ENCODE measurements around the gene ACLY.
"Not testable (repeated sequence)": the region's sequence is repeated elsewhere in the genome, so short reads cannot be mapped to it uniquely, and the experiment has no call there.

ACLY gene

DNA sequence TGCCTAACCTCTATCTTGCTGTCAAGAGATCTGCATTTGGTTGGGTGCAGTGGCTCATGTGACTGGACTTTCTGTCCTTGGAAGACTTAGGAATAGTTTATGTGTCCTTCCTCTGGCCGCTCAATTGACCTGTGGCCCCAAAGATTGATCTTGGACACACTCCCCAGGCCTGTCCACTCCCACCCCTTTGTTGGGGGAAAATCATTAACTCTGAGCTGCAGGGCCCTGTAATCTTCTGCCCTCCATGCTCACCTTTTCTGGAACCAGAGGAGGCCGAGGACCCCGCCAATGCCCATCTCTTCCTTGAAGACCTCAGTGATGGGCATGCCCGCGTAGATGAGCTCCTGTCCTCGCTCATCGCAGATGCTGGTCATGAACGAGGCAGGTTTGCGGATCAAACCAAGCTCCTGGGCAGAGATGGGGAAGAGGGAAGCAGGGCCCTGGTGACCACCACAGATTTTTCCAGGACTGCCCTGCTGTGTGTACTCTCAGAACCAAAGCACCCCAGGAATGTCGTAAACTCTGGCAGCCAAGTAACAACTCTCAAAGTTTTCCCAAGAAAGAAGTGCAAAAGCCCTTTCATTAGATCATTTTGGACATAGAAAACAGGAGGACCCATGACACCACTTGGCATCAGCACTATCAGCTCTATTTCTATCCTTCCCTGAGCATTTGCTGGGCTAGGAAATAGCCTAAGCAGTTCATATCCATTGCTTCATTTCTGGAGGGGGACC, 45.0 kb downstream of the ACLY start:
- DNase-seq (ENCODE audit: low read depth, low spot score): no peak

- DNase-seq (ENCODE audit: low read depth, low spot score): no peak
Observed at GRCh38 chr17:41871789-41872188, 47.0 kb downstream of the ACLY start.

DNA sequence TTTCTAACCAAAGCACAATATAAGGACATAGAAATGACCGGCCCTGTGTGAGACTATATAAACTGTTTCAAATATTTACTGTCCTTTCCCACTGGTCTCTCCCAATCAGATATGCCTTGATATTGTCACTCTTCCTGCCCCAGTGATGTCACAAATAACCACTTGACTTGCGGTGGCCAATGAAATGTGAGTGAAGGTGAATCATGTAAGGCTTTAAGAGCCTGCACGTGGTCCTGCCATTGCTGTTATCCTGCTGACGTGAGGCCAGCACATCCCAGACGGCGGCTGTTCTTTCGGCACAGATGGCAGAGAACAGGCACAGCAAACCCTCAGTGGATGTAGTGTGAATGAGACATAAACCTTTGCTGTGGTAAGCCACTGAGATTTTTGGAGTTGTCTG, 48.1 kb downstream of the ACLY start:
- DNase-seq (ENCODE audit: low read depth, low spot score): no peak

DNA sequence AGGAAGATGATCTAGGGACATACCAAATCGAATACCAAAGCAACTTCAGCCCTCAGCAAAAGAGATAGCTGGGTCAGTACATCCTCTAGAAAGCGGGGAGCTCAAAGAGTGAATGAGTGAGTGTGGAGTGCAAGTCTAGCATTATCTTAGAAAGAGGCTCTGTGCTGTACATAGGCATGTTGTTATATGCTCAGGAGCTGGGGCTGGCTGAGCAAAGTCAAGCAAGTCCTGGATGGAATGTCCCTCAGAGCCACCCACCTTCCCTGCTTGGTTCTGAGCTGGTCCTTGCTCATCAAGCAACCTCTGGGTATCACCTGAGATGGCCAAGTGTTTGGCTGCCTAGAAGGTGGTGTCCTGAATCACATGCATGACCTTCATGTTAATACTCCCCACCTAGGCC, 48.7 kb downstream of the ACLY start:
- no peak for DNase-seq (ENCODE audit: low read depth, low spot score)

DNA sequence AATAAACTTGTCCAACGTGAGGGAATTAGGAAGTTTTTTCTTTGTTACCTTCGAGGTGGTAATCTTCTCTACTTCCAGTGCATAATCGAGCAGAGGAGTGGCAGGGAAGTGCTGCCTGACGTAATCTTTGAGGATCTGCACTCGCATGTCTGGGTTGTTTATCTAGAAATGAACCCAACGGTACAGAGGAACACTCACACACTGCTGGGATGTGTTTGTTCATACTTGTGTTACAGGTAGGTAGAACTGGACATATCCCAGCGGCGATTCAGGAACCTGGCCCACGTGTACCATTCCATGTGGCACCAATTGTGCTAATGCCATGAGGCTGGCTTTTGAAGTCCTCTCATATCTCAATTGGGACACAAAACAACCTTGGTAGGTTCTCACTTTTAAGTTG, 49.3 kb downstream of the ACLY start:
- no peak for DNase-seq (ENCODE audit: low read depth, low spot score)

- DNase-seq (ENCODE audit: low read depth, low spot score): no peak
Observed at GRCh38 chr17:41868568-41868967, 50.2 kb downstream of the ACLY start.

GRCh38 chr17:41865596-41865893, 53.2 kb downstream of the ACLY start:
- DNase-seq (ENCODE audit: low read depth, low spot score): no peak

- peak; percentile 68 for DNase-seq (ENCODE audit: low read depth, low spot score)
Observed at GRCh38 chr17:41864836-41865595, 53.7 kb downstream of the ACLY start, which contains the start of gene KLHL11. Gene KLHL11 (minus strand): TSS chr17:41865423. CDS start chr17:41865370, 53 bp downstream.

GRCh38 chr17:41864498-41864835, 54.3 kb downstream of the ACLY start:
- no peak for DNase-seq (ENCODE audit: low read depth, low spot score)

DNA sequence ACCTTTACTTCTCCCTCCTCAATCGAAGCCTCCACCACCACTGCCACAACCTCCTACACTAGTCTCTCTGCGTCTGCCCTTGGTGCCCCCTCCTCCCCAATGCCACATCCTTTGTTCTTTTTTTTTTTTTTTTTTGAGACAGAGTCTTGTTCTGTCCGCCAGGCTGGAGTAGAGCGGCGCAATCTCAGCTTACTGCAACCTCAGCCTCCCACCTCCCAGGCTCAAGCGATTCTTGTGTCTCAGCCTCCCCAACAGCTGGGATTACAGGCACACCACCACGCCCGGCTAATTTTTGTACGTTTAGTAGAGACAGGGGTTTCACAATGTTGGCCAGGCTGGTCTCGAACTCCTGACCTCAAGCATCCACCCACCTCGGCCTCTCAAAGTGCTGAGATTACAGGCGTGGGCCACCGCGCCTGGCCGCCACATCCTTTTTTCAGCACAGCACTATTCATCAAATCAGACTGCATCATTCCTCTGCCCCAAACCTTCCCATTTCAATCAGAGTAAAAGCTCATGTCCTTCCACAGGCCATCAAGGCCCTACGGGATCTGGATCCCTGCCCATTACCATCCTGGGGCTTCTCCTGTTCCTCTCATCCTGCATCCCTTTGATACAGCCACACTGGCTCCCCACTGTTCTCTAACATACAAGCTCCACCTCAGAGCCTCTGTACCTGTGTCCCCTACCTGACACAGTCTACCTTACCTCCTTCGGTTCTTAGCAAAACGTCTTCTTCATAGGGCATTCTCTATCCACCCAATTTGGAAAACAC, 55.5 kb downstream of the ACLY start:
- DNase-seq (ENCODE audit: low read depth, low spot score): no peak

- no peak for DNase-seq (ENCODE audit: low read depth, low spot score)
Observed at GRCh38 chr17:41860254-41860931, 58.4 kb downstream of the ACLY start.

- DNase-seq (ENCODE audit: low read depth, low spot score): not testable (repeated sequence)
Observed at GRCh38 chr17:41851382-41851781, 67.4 kb downstream of the ACLY start.

DNA sequence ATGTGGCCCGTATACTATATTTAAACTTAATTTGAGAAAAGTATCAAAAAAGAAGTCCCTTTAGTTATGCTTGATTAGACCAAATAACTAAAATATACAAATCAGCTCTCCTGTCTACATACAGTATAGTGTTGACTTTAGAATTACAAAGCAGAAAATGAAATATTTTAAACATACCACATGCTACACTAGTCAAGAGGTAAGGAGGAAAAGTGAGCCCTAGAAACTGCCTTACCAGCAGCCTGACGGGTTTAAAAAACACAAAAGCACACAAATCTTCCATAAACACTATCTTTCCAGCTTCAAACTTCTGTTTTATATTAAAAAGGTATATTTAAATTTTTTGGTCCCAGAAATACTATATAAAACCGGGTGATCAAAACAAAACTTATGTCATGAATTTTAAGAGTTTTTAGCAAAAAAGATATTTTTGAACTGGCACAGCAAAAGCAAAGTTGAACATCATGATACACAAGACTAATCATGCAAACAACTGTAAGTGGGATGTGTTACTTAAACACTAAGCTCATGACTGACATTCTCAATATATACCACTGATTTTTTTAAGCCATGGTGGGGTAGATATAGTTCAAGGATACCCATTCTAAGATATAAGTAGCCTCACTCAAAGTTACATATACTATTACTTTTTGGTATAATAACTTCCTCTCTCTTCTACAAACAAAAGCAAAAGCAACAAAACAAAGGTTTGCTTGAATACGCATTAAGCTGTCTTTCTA, 69.3 kb downstream of the ACLY start:
- no peak for DNase-seq (ENCODE audit: low read depth, low spot score)

DNA sequence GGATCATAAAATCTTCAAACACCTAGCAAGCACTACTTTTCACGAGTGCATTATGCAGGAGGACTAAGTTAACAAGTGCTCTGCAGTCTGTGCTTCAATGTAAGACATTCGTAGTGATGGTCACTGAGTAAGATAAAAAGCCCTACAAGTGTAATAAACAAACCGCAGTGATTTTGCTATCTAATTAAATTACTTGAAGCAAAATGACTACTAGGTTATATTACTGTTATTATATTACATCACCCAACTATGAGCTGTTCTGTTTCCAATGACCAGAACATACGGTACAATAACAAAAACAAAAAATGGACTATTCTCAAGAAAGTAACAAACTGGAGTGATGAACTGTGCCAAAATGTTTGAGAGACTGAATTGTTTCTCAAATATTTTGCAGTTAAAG, 70.0 kb downstream of the ACLY start:
- no peak for DNase-seq (ENCODE audit: low read depth, low spot score)

DNA sequence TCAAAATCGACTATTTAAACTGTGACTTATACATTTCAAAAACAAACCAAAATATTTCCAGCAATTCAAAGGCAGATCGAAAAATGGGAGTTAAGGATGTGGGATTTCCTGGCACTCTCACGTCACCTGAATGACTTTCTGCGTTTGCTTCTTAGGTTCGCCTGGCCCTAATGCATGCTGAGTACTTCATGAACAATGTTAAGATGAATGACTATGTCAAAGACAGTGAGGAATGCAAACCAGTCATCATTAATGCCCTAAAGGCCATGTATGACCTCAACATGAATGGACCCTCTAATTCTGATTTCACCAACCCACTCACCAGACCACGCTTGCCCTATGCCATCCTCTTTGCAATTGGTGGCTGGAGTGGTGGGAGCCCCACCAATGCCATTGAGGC, 73.8 kb downstream of the ACLY start:
- no peak for DNase-seq (ENCODE audit: low read depth, low spot score)

GRCh38 chr17:41840781-41841180, 78.0 kb downstream of the ACLY start:
- not testable (repeated sequence) for DNase-seq (ENCODE audit: low read depth, low spot score)

- not testable (repeated sequence) for DNase-seq (ENCODE audit: low read depth, low spot score)
Observed at GRCh38 chr17:41839448-41839847, 79.3 kb downstream of the ACLY start.

DNA sequence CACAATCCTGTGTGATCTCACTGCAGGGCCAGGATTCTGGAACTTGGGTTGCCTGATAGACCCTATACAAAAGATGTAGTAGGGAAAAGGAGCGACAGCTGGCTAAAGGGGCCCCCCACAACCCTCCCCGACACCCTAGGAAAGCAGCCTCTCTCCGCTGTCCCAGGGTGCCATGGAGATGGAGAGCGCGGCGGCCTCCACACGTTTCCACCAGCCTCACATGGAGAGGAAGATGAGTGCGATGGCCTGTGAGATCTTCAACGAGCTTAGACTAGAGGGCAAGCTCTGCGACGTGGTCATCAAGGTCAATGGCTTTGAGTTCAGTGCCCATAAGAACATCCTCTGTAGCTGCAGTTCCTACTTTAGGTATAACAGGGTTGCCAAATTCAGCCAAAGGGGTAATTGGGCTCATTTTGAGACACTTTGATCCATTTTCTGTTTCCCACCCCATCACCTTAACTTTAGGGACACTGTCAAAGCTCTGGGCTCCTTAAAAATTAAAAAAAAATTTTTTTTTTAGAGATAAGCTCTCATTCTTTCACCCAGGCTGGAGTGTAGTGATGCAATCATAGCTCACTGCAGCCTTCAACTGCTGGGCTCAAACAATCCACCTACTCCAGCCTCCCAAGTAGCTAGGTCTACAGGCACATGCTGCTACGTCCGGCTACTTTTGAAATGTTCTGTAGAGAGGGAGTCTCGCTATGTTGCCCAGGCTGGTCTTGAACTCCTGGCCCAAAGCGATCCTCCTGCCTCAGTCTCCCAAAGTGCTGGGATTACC, 80.8 kb downstream of the ACLY start, which contains the start of gene KLHL10:
KLHL10 (plus strand) TSS at position 65 of the 778 bp plus-strand sequence; CDS start at position 173, 108 bp downstream.
- DNase-seq (ENCODE audit: low read depth, low spot score): no peak

DNA sequence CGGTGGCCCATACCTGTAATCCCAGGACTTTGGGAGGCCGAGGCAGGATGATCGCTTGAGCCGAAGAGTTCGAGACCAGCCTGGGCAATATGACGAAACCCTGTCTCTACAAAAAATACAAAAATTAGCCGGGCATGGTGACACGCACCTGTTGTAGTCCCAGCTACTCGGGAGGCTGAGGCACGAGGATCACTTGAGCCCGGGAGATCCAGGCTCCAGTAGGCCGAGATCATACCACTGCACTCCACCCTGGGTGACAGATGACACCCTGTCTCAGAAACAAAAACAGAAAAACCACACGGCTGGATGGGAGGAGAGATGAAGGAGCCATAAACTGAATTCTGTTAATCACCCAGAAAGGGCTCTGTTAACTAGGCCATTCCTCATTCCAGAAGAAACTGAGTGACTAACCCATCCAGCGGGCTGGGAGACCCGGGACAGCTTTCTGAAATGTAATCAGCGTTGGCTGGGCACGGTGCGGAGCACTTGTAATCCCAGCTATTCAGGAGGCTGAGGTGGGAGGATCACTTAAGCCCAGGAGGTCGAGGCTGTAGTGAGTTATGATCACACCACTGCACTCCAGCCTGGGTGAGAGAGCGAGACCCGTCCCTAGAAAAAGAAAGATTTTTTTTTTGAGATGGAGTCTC, 82.1 kb downstream of the ACLY start:
- DNase-seq (ENCODE audit: low read depth, low spot score): no peak

Measured in activated naive CD8-positive, alpha-beta T cell treated with anti-CD3 and anti-CD28 coated beads, Interleukin-2, amount 50 U/mL, for 16 hours (primary cell).